KG1 (cell line): Measurements from ENCODE around the gene RAPGEF5.

Experiments
- DNase-seq: peaks from one replicate; lab custom pipeline; 2025; lab: John Stamatoyannopoulos, UW

RAPGEF5 gene

GRCh38 chr7:22348379-22348778, 8.6 kb downstream of the RAPGEF5 start:
- no peak for DNase-seq

DNA sequence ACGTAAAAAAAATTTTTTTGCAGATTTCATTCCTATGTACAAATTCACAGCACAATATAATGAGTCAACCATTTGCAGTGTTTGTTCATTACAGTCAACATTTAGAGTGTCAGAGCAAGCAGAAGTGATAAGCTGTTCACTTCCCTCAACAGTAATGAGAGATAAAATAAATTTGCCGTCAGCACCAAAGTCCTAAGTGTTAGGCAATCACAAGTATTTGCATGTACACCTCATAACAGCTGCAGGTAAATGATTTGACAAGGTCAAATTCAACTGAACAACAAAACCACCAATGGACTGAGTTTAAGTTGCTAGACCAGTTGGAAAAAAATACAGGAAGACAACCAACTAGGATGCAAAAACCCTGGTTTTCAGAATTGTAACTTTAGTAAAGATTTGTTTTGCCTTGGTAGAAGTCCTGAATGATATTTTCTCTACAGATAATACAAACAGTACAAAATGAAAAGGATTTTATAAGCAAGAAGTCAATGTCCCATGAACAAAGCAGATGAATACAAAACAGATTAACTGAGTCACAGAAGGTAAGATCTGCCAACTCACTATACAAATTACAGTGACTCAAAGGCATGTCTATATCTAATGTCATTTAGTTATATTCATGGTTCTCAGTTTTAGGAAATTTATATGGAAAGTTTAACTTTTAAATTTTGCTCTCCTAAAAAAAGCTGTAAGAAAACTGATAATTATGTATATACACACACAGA, 10.4 kb downstream of the RAPGEF5 start:
- DNase-seq: no peak

- no peak for DNase-seq
Measured at GRCh38 chr7:22344655-22345054, 12.3 kb downstream of the RAPGEF5 start.

DNA sequence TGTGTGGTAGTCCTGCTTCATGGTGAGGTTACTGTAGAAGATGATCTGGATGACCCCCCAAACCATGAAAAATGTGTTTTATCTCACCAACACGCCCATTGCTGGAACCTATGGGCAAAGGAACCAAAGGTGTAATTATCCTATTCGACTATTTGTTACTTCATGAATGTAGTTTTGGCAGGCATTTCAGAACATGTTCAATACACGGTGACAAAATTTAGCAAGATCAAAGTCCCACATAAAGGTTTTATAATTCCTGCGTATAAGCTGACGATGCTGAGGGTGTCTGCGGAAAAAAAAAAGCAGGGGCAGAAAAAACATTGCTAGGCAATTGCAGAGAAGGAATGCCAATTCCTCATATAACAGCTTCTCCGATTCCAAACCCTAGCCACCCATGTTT, 13.3 kb downstream of the RAPGEF5 start:
- no peak for DNase-seq

DNA sequence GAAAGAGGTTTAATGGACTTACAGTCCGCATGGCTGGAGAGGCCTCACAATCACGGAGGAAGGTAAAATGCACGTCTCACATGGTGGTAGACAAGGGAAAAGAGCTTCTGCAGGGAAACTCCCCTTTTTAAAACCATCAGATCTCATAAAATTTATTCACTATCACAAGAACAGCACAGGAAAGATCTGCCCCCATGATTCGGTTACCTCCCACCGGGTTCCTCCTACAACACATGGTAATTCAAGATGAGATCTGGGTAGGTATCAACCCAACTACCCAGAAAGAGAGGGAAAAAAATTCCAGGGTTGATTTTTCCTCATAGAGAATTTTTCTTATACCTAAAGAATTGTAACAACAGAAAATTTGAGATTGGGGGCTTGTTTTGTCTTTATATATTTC, 13.9 kb downstream of the RAPGEF5 start:
- no peak for DNase-seq

- DNase-seq: no peak
Measured at GRCh38 chr7:22339725-22340390, 17.1 kb downstream of the RAPGEF5 start.

DNA sequence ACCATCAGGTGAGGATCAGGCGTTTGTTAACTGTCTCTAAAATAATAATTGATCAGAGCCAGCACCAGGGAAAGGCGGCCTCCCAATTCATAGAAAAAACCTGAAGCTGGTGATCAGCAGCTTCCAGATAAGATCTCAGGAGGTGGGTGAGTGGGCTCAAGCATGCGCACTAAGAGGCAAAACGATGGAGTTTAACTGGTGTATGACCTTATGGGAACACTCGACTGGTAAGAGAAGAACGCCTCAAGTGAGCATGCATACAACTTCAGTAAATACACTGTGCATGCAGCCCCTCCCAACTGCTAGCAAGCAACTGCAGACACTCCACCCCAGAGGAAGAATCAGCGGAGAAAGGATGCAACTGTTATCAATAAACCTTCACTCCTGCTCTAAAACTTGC, 18.1 kb downstream of the RAPGEF5 start:
- no peak for DNase-seq

- DNase-seq: no peak
Measured at GRCh38 chr7:22338411-22338810, 18.5 kb downstream of the RAPGEF5 start.

GRCh38 chr7:22333680-22334141, 23.2 kb downstream of the RAPGEF5 start:
- no peak for DNase-seq

- DNase-seq: no peak
Measured at GRCh38 chr7:22332461-22332870, 24.5 kb downstream of the RAPGEF5 start.

DNA sequence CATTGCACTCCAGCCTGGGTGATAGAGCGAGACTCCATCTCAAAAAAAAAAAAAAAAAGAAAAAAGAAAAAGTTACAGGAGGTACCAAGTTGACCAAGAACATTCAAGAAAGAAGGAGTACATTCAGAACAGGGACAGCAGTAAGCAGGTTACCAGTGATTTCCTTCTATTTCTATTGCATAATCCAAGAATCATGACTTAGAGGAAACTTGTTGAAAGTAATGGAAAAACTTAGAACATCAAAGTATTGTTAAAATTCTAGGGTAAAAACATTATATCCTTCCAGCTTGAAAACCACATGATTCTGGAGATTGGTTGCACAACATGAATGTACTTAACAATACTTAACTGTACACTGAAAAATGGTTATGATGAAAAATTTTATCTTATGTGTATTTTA, 25.2 kb downstream of the RAPGEF5 start:
- no peak for DNase-seq

- DNase-seq: no peak
Measured at GRCh38 chr7:22330903-22331302, 26.1 kb downstream of the RAPGEF5 start.

GRCh38 chr7:22329816-22330524, 27.0 kb downstream of the RAPGEF5 start:
- DNase-seq: no peak

DNA sequence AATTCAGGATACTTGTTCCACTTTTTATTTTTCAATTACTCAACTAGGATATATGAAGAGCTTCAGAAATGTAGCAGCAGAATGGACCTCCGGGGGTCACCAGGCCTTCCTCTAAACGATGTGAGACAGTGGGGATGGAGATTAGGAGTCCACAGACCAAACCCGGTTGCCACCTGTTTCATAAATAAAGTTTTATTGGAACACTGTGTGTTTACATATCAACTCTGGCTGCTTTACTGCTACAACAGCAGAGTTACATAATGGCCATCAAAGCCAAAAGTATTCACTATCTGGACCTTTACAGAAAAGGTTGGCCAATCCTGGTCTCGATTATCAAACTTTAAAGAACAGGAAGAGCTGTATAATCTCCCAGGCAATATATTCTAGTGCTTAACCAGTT, 30.8 kb downstream of the RAPGEF5 start:
- no peak for DNase-seq

DNA sequence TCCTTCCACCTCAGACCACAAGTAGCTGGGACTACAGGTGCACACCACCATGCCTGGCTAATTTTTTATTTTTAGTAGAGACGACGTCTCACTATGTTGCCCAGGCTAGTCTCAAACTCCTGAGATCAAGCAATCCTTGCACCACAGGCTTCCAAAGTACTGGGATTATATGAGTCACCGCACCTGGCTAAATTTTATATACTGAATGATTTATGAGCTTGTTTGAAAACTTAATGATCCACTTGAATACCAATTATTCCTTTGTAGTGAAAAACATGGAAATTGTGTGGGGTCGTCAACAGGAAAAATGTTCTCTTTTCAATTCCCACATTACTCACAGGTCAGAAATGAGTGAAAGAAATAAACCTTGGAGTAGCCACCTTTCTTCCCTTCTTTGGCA, 31.3 kb downstream of the RAPGEF5 start:
- DNase-seq: no peak

DNA sequence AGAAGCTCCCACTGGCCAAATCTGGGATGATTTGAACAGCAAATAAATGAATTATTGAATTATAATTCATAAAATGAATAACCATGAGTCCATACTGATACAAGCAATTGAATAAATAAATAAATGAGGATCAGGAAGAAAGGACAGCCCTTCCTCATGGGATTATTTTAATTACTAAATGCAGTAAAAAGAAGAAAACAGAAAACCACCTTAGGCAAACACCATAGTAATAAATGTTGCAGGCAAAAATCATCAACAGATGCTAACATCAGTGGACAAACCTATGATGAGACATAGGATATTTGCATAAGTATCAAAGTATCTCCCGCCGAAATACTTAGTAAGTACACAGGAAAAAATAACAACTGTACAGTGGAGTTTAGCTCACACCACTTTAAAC, 33.2 kb downstream of the RAPGEF5 start:
- no peak for DNase-seq

DNA sequence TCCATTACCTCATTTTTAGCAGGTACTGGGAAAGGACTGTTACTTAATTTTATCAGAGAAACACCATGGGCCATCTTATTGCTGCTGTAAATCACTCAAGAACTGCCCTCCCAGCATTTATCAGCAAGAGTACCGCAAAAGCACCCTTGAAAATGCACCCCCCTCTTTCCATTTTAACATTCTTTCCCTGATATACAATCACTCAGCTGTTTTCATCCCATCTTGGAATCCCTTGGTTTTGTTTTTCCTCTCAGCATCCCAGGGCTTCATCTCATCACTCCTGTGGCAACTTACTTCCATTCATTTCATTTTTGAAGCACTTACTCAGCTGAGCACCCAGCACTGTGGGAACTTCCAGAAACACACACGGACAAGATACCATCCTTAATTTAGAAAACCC, 36.5 kb downstream of the RAPGEF5 start:
- DNase-seq: no peak

- DNase-seq: no peak
Measured at GRCh38 chr7:22319424-22320403, 37.2 kb downstream of the RAPGEF5 start.

DNA sequence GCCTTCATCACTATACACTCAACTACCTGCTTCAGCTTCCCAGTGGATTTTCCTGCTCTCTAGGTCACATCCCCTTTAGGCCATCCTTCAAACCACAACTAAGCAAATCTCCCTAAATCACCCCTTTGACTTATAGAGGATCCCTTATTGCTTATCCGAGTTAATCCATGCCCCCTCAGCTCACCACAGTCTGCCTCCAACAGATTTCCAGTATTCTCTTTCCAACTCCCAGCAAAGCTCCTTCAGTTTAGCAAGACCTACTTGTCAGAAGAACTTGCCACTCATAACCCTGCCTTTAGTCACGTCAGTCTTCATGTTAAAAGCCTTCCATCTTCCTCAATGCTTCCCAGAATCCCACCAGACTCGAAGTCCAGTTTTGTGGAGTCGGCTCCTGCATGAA, 38.6 kb downstream of the RAPGEF5 start:
- DNase-seq: no peak

GRCh38 chr7:22317632-22318031, 39.3 kb downstream of the RAPGEF5 start:
- no peak for DNase-seq

- no peak for DNase-seq
Measured at GRCh38 chr7:22316914-22317313, 40.0 kb downstream of the RAPGEF5 start.

- no peak for DNase-seq
Measured at GRCh38 chr7:22307816-22308215, 49.1 kb downstream of the RAPGEF5 start.
